Dermis microvascular lymphatic vessel endothelial cell (primary cell): ENCODE measurements around the gene TXNL4A. TPM values are rescaled to one million over a fixed set of nuclear protein-coding genes. Genes with fewer than 3 reads are reported as not detected.
"Not testable (repeated sequence)": the region's sequence is repeated elsewhere in the genome, so short reads cannot be mapped to it uniquely, and the experiment has no call there.

Experiments
- DNase-seq, 2 donors: peaks; one replicate each; pipeline versions ENCODE4 v3.0.0 to v3.0.0-alpha.2; 2010; ENCODE audit warnings: low read depth in 2 of 2
- total RNA-seq: library from RNA; depleted of rRNA; stranded (reverse); fragments of >200 nt; gene quantifications from 2 replicates; pipeline ENCODE4 v1.2.1, GENCODE V29; 2014

TXNL4A gene
- total RNA-seq, 1 donor from 2014 or later: 45.3 TPM

DNA sequence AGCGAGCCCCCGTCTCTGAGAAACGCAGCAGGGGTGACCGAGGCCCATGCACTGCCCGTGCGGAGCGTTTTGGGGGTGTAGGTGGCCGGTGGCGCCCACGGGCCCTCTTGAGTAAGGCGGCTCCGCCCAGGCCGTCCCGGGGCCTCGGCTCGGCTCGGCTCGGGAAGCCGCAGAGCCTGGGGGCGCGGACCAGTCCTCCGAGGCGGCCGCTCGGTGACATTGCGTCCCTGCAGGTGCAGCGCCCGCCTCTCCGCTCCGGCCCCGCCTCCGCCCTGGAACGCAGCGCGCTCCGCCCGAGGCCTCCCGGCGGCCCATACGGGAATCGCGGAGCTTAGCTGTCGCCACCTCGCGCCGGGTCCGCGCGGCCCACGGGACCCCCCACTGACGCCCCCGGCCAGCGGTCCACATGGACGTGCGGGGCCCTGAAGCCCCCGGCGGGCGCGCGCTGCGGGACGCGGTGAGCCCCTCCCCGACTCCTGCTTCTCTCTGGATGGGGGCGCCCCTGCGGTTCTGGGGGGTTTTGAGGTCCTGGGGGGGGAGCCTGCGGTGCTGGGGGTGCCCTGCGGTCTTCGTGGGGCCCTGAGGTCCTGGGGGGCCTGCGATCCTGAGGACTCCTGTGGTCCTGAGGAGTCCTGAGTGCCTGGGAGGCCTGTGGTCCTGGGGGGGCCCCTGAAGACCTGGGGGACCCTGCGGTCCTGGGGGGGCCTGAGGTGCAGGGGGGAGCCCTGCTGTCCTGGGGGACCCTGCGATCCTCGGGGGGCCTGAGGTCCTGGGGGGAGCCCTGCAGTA, 23.8 kb downstream of the TXNL4A start, which contains the start of gene HSBP1L1:
Gene HSBP1L1 (plus strand): TSS at position 314 of the 789 bp plus-strand sequence. CDS start 93 bp downstream, at position 407.
- peak; percentile 18 to 56 for DNase-seq

DNA sequence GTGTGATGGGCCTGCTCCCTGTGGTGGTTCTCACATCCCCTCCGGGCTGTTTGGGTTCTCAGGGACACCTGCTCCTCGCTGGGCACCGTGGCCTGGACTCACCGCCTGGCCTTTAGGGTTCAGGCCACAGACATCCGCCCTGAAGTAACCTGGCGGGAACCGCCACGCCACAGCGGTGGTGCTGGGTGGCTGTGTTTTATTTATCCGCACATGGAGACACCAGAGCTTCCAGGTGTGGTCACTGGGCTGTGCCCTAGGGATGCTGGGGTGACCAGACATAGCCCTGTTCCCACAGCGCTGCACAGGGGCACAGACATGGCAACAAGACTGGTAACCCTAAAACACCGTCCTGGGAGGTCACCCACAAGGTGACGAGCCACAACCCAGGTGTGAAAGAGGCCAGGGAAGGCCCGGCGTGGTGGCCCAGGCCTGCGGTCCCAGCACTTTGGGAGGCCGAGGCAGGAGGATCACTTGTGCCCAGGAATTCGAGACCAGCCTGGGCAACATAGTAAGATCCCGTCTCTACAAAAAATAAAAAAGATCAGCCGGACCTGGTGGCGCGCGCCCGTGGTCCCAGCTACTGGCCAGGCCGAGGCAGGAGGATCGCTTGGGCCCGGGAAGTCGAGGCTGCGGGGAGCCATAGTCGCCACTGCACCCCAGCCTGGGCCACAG, 24.6 kb downstream of the TXNL4A start:
- no peak for DNase-seq

DNA sequence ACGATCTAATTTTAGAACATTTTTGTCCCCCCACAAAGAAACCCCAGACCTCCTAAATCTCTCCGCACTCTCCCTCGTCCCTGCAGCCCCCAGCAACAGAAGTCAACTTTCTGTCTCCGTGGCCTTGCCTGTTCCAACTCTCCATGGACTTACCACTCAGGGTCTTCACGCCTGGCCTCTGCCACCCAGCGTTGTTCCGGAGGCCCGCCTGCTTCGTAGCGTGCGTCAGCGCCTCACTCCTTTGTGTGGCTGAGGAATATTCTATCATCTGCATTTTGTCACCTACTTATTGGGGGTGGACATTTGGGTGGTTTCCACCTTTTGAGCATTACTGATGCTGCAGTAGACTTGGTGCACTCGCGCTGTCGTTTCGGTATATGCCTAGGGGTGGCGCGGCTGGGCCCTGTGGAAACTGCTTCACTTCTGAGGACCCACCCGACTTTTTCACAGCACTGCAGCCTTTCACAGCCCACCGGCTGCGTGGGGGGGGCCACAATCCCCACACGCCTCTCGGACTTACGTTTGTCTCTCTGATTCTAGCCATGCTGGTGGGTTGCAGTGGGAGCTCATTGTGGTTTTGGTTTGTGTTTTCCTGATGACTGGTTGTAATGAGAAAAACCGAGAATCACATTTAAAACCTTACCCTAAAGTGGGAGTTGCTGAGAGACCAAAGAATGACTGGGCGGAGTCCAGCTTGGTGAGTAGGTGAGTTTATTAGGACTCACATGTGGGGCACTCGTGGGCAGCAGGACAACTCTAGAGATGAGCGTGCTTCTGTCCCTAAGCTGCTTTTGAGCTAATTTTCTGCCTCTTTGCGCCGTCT, 25.3 kb downstream of the TXNL4A start:
- DNase-seq: no peak

DNA sequence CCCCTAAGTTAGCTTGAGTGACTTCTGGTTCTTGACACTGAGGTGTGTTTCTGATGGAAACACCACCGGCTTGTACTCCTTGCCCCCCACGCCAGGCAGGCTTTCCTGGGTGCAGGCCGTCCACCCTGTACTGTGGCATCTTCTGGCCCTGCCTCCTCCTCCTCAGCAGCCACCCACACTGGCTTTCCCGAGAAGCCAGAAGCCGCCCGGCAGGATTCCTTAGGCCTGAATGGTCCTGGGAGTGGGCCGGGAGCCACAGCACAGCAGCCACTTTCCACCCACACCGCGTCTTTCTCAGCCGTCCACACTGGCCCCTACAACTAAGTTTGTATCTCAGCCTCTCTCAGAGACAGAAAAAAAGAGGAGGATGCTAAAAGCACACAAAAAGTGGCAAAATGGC, 26.1 kb downstream of the TXNL4A start:
- no peak for DNase-seq

DNA sequence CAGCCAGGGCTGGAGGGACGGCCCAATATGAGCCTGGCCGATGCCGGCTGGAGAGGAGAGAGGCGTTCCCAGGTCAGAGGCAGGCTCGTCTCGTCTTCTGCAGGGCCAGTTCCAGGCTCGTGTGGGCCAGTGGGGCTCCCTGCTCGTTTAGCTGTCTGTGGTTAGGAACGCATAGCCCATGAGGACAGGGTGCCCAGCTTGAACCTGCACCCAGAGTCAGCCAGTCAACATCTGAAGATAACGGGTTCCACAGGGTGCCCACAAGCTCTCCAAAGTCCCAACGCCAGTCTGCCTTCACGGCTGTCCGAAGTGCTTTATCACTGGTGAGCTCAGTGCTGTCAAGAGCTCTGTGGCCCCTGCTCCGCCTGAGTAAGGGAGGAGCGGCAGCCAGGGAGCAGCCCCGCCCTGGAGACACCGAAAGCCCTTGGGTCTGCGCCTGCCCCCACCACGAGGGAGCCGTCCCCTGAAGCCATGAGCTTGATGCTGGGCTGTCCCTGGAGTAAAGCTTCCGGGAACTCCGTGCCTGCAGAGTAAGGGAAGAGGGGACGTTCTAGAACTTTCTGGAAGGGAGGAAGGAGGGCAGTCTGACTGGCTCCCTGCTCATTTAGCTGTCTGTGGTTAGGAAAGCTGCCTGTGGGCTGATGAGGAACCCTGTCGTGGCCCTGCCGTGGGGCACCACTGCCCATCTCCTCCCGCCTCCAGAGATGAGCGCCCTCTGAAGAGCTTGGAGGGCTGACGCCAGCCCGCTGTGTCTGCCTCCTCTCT, 26.7 kb downstream of the TXNL4A start:
- DNase-seq: no peak

DNA sequence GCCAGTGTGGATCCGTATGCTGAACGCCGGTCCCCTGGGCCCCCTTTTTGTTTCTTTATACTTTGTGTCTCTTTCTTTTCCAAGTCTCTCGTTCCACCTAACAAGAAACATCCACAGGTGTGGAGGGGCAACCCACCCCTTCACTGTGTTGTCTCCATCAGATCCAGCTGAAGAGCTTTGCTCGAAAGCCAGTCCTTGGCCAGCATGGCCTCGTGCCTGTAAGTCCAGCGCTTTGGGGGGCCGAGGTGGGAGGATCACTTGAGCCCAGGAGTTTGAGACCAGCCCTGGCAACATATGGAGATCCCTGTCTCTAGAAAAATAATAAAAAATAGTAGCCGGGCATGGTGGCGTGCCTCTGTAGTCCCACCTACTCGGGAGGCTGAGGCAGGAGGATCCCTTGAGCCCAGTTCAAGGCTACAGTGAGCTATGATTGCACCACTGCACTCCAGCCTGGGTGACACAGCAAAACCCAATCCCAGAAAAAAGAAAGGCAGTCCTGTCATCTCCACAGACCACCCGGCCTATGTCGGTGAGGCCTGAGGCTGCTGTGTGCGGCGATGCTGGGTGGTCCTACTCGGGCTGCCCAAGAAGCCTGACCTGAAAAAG, 27.3 kb downstream of the TXNL4A start:
- no peak for DNase-seq

DNA sequence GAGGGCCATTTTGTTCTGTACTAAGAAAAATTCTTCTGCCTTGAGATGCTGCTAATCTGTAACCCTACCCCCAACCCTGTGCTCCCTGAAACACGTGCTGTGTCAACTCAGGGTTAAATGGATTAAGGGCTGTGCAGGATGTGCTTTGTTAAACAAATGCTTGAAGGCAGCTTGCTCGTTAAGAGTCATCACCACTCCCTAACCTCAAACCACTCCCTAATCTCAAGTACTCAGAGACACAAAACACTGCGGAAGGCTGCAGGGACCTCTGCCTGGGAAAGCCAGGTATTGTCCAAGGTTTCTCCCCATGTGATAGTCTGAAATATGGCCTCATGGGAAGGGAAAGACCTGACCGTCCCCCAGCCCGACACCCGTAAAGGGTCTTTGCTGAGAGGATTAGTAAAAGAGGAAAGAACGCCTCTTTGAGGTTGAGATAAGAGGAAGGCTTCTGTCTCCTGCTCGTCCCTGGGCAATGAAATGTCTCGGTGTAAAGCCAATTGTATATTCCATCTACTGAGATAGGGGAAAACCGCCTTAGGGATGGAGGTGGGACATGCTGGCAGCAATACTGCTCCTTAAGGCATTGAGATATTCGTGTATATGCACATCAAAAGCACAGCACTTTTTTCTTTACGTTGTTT, 28.1 kb downstream of the TXNL4A start:
- DNase-seq: not testable (repeated sequence)

DNA sequence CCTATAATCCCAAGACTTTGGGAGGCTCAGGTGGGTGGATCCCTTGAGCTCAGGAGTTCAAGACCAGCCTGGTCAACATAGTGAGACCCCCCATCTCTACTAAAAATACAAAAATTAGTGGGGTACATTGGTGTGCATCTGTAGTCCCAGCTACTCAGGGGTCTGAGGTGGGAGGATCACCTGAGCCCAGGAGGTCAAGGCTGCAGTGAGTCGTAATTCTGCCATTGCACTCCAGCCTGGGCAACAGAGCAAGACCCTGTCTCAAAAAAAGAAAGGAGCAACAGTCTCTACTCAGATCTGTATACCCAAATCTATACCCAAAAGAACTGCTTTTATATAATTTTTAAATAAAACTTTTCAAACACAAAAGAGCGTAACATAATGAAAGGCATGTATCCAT, 29.4 kb downstream of the TXNL4A start:
- DNase-seq: no peak

DNA sequence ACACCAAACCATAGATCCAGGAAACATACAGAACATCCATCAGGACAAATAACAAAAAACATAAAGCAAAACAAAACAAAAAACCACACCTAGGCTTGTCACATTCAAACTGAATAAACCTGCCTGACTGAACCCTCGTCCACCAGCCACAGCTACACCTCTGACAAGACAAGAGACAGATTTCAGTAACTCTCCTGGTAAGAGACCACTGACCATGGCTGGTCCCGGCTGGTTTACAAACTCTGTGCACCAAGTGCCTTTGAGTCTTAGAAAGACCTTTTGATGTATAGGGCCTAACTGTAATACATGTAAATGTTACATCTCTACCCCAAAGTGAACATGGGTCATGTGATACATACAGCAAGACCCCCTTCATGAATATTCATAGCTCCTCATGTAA, 32.1 kb downstream of the TXNL4A start:
- no peak for DNase-seq

DNA sequence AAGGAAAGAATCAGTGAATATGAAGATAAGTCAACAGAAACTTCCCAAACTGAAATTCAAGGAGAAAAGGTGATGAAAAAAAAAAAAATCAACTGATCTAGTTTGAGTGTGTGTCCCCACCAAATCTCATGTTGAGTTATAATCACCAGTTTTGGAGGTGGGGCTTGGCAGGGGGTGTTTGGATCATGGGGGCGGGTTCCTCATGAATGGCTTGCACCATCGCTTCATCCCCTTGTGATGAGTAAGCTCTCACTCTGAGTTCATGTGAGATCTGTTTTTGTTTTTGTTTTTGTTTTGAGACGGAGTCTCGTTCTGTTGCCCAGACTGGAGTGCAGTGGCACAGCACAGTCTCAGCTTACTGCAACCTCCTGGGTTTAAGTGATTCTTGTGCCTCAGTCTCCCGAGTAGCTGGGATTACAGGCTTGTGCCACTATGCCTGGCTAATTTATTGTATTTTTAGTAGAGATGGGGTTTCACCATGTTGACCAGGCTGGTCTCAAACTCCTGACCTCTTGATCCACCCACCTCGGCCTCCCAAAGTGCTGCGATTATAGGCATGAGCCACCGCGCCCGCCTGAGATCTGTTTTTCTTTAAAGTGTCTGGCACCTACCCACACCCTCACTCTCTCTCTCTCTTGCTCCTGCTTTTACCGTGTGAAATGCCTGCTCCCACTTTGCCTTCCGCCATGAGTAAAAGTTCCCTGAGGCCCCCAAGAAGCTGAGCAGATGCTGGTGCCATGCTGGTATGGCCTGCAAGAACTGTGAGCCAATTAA, 32.9 kb downstream of the TXNL4A start:
- DNase-seq: no peak

DNA sequence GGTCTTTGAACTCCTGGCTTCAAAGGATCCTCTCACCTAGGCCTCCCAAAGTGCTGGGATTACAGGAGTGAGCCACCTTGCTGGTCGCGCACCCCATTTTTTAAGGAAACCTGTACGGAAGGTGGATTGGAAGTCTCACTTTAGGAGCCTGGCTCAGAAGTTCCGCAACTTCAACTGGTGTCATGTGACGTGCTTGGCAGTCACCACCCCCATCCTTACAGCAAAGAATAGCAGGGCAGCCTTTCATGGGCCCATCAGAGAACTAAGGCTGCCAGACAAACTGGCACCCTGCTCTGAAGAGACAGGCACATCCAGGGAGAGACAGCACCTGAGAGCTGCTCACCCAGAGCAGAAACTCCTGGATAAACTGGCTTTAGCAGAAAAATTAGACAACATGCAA, 33.6 kb downstream of the TXNL4A start:
- no peak for DNase-seq

DNA sequence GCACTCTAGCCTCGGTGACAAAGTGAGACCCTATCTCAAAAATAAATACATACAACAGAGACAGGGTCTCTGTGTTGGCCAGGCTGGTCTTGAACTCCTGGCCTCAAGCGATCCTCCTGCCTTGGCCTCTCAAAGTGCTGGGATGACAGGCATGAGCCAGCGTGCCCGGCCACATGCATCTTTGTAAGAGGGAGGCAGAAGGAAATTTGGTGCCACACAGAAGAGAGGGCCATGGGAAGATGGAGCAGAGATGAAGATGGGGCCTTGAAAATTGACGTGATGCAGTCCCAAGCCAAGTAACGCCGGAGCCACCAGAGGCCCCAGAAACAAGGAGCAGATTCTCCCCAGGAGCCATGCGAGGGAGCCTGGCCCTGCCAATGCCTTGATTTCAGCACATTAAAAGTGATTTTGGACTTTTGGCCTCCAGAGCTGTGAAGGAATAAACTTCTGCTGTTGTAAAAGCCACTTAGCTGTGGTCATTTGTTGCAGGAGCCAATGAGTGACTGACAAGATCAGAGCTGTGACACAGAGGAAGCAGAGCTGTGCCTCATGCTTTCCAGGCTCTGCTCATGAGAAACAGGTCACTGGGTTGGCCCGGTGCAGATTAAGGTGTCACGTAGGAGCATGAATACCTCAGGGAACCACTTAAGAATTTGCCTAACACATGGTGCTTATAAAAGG, 34.3 kb downstream of the TXNL4A start:
- DNase-seq: no peak

DNA sequence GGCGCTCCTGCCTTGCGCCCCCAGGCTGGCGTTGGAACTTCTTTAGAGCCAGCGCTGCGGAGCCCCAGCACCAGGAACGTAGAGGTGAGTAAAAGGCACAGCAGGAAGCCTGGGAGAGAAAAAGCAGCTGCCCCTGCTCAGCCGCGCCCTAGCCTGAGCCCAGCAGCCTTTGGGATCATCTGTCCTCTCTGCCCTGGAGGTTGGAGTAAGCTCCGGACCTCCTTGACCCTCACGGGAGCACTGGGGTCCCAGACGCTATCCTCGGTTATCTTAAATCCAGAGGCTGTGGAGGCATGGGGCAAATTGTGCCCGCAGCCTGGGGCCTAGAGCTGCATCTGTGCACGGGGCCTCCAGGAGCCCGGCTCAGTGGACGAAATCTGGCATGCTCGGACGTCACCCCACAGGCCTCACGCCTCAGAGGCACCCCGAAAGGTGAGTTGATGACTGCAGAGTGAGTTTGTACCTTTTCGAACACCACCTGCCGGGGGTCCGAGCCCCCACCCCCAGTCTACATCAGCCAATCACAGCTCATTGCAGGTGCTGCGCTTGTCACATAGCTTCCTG, 35.3 kb downstream of the TXNL4A start:
- no peak for DNase-seq

DNA sequence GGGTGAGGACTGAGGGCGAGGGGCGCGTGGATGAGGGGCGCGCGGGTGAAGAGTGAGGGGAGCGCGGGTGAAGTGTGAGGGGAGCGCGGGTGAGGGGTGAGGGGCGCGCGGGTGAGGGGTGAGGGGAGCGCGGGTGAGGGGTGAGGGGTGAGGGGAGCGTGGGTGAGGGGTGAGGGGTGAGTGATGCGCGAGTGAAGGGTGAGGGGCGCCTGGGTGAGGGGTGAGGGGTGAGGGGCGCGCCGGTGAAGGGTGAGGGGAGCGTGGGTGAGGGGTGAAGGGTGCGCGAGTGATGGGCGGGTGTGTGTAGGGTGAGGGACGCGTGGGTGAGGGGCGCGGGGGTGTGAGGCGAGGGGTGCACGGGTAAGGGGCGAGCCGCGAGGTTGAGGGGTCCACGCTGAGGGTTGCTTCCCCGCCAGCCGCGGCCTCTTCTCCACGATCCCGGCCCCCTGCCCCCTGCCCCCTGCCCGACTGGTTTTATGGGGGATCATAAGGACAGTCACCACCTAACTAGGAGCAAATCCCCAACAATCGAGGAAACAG, 35.8 kb downstream of the TXNL4A start:
- no peak for DNase-seq

DNA sequence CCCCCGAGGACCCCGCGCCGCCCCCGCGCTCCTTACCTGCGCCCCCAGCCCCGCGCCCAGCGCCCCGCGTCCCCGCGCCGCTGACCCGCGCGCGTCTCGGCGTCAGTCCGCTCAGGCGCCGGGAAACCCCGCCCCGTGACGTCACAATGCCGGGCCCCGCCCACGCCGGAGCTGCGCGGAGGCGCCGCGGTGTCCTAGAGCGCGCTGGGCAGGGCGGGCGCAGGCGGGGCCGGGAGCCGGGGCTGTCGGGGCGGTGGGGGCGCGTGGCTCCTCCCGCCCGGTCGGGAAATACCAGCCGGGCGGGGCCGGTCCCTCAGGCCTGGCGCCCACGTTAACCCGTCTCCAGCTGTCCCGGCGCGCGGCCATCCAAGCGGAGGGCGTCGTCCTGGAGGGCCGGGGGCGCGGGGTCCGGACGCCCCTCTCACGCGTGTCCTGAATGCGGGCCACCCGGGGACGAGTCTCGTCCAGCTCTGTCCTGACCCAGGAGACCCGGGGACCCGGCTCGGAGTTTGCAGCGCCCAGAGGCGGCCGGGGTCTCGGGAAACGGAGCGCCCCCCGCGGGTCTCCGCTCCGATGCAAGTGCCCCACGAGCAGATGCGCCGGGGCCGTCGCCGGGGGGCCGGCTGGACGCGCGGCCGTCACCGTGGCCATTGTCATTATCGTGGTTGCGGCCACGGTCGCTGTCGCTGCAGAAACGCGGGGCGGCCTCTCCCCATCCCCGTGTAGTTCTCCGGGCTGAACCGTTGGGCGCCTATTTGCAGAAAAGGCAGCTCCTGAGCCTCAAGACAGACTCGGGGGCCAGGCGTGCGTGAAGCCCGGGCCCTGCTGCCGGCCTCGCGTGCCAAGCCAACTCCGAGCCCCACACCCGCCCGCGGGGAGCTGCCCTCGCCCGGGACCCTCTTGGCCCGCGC, 36.6 kb downstream of the TXNL4A start, which contains the start of gene SLC66A2:
Gene SLC66A2 (minus strand): TSS at position 109 of the 911 bp plus-strand sequence. CDS start 727 bp downstream, outside the sequence.
- peak; percentile 65 to 88 for DNase-seq

DNA sequence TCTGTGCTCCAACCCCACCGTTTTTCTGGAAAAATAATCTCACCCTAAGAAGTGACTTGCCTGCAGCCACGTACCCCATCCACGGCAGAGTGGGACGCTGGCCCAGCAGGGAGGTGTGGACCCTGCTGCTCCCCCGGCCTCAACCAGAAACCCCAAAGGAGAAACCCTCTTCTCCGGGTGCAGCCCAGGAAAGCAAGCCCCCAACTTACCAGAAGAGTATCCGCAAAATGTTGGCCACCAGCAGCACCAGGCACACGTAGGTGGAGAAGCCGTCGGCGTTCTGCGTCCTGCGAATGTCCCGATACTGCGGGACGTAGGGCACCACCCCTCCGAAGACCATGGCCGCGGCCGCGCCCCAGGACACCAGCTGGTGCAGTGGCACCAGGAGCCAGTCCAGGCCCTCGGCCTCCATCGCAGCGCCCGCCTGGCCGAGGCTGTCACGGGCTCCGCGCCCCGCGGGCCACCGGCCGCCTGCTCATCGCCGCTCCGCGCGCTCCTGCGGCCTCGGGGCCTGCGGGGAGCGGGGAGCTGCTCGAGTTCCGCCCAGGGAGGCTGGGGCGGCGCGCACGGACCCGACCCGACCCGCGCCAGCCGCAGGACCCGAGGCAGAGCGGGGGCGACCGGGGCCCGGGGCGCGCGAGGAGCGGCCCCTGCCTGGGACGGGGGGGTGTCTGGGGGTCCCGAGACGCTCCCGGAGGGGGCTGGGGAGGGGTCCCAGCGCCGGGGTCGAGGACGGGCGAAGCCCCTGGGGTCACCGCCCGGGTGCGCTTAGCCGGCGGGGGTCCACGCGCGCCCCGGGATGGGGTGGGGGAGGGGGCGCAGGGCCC, 37.6 kb downstream of the TXNL4A start:
- peak; percentile 9 to 45 for DNase-seq
